RCC 7860 (cell line): ENCODE data around the gene ITGB5.

Experiments used
- DNase-seq: peaks from one replicate; pipeline ENCODE4 v3.0.0-alpha.2; 2015; ENCODE audit warnings: low spot score
- FAIRE-seq: peaks from 2 replicates; lab custom pipeline; 2012; peaks lifted over from hg19 to GRCh38; lab: Jason Lieb, UNC

Gene ITGB5

DNA sequence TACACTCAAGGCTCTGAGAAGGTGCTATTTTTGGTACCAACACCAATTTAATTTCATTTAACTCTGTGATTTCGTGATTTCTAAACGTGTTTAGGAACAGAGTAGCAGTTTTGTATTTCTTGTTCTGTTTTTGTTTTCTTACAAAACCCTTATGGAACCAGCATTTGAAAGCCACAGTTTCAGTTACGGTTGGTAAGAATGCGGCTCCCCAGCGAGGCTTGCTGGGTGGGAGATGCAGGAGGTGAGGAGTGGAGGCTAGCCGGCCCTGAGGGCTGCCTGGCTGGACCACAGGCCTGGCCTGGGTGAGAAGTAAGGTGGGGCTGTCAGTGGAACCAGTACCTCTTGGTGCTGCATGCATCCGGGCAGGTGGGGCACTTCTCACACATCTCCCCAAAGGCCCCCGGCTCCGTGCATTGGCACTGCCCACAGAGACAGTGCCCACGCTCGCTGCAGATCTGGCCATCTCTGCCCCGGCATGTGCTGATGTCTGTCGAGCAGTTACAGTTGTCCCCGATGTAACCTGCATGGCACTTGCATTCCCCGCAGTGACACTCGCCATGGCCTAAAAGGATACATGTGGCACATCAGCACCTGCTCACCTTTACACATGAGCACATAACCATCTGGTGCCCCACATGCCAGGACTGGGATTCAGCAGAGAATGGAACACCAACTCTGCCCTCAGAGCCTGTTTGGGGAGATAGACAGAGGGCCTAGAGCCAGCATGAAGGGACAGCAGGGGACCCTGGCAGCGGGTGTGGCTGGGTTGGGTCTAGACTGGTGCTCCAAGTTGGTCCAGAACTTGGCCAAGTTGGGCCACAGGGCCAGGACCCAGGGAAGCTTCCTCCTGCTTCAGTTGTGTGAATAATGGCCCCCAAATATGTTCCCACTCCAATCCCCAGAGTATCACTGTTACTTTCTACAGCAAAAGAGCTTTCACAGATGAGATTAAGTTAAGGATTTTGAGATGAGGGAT is 113.5 kb downstream of the ITGB5 start:
- FAIRE-seq: no peak

DNA sequence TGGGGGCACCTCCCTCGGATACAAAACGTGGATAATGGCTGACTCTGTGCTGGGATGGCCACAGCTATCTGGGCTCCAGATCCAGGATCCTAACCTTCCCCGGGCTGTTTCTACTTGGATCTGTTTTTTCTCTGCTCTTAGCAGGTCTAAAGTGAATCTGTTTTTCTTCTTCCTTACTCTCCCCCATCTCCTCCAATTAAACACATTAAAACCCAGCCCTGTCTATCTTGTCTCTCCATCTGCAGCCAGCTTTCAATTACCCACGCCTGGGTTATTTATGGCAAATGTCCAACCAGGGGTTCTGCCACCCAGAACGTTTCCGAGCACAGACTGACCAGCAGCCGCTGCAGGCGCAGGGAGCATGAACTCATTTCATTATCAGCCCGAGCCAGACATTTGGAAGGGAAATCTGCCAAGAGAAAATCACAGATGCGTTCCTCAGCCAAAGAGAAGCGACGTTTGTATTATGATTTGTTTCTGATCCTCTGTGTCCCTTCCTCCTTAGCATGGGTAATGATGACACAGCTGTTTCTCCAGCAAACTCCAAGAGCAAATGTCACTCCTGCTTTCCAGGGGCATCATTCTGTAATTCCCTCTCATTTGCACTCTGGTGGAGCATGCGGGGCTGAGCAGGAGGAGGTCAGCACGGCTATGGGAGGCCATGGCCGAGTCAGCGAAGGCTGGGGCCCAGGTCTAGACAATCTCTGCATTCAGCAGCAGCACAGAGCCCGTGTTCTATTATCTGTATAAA is 114.9 kb downstream of the ITGB5 start:
- DNase-seq (peak; percentile 2), FAIRE-seq (no peak)

More for the DNA sequence above, 113.5 kb downstream of the ITGB5 start:
- no peak for DNase-seq

DNA sequence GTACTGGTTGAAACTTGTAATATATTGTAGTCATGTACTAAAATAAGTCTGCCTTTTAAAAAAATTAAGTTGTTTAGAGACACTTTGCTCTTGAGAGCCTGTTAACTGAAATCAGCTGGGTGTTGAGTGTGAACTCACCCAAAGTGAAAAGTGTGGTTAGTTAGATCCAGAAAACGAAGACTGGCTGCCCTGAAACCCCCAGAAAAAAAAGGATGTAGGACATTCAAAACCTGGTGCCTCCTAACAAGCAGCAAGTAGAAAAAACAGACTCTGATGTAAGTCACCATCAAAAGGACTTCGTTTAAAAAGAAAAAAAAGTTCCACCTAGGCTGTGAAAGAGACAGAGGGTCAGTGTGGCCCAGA is 116.1 kb downstream of the ITGB5 start:
- no peak for DNase-seq
- FAIRE-seq: no peak

DNA sequence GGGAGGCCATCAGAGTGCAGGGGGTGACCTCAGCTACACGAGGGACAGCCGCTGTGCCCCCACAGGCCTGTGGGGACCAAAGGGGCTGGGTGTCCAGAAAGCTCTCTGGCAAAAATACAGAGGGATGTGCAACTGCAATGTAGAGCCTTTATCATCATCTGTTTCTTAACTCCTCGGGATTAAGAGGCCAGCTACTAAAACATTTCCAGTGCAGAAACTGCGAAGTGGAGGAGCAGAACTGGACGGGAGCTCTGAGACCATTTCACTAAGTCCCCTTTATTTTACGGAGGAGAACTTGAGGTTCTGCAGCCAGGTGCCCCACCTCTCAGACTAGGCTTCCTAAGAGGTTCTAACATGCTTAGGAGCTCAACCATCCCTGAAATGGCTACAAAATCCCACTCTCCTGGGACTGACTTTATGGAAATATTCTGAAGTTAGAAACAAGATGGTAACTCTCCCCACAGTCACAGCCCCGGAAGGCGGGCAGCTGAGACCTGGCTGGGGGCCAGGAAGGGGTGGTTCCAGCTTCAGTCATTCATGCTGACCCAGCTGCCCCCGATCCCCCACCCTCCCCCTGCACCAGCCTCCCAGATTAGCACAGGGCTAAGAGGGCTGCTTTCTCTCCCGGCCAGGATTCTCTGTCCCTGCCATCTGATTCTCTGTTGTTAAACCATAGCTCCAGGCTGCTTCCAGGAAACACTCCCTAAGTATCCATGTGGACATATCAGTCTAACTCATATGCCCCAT is 116.7 kb downstream of the ITGB5 start:
- DNase-seq (no peak), FAIRE-seq (no peak)

DNA sequence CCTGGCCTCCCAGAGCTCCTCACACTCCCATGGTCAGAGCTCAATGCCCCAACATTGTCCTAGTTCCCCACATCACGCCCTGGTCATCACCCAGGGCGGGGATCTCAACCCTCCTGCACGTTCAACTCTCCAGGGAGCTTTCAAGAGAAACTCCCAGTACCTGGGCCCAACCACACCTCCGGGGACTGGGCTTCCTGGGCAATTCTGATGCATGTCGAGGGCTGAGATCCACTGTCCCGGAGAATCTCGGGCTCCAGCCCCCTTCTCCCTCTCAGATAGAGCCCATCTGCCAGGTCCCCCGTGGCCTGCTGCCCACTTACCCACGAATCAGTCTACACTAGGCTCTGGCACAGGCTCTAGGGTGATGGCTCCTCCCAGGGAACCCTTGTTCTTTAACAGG is 117.7 kb downstream of the ITGB5 start:
- DNase-seq (no peak), FAIRE-seq (no peak)

GRCh38 chr3:124768812-124769211 is 118.4 kb downstream of the ITGB5 start:
- DNase-seq (no peak), FAIRE-seq (no peak)

- no peak for DNase-seq
- no peak for FAIRE-seq
Measured at GRCh38 chr3:124767691-124768090, 119.5 kb downstream of the ITGB5 start.

DNA sequence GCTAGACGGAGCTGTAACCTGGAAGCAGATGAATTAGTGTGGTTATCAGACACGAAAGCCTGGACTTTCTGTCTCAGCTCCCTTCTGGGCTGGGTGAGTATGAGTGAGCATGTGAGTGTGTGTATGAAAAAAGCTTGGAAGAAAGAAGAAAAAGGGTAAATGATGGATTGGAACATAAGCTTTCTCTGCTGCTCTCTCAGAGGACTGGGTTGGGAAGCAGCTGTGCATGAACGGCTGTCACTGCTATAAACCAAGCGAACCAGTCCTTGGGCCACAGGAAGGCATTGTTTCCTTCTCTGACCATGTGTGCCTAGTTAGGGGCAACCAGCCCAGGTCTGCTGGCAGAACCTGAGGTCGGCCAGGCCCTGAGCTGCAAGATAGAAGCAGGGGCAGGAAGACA is 119.9 kb downstream of the ITGB5 start:
- no peak for DNase-seq
- no peak for FAIRE-seq

DNA sequence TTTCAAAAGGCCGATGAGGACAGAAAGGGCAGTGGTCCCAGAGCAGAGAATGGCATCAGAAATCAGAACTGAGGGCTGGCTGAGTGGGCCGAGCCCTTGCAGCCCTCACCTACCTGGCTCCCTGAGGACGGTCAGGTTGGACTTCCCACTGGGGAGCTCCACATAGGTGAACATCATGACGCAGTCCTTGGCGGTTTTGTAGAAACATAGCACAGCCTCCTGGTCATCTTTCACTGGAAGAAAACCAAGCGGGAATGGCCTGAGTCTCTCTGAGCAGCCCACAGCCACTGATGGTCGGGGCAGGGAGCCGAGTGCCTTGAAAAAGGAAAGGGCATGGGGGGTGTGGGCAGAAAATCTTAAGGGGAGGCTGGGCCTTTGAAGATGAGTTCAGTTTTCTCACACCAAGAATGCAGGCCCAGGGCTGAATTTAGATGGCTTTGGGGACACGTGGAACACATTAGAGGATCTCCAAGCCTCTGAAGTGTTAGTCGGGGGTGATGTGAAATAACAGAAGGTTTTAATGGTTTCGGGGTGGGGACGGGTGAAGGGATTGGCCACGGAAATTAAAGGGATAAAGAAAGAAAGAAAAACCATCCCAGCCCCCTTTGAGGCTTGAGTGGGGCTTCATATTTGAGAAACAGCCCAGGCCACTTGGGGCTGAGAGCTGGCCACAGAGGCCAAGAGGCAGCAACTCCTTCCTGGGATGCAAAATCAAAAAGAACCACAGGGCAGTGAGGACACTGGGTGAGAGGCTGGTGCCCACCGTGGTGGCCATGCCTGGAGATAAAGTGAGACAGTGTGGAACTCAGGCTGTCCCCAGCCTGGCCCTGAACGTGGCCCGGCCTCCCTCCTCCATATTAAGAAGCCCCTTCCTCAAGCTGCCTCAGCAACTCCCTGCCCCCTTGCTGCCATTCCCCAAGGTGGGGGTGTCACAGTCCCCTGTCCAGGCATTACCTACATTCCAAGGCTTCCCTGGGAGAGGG is 120.8 kb downstream of the ITGB5 start:
- no peak for FAIRE-seq

GRCh38 chr3:124765197-124765840 is 121.8 kb downstream of the ITGB5 start:
- DNase-seq (no peak), FAIRE-seq (no peak)

More for the DNA sequence above, 120.8 kb downstream of the ITGB5 start:
- DNase-seq: no peak

DNA sequence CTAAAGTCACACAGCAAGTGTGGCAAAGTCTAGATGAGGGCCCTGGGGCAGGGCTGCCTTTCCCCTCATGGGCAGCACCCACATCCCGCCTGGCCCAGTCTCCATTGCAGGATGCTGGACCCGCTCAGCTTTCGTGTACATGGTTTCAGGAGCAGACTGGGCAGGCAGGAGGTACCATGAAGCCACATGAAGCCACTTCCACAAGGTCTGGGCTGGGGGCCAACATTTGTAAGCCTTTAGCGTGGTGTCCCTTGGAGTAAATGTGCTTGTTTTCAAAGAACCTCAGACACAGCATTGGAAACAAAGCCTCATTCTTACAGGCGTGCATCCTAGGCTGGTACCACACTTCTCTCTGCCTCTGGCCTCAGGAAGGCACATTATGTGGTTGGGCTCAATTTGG is 122.4 kb downstream of the ITGB5 start:
- DNase-seq (no peak), FAIRE-seq (no peak)

DNA sequence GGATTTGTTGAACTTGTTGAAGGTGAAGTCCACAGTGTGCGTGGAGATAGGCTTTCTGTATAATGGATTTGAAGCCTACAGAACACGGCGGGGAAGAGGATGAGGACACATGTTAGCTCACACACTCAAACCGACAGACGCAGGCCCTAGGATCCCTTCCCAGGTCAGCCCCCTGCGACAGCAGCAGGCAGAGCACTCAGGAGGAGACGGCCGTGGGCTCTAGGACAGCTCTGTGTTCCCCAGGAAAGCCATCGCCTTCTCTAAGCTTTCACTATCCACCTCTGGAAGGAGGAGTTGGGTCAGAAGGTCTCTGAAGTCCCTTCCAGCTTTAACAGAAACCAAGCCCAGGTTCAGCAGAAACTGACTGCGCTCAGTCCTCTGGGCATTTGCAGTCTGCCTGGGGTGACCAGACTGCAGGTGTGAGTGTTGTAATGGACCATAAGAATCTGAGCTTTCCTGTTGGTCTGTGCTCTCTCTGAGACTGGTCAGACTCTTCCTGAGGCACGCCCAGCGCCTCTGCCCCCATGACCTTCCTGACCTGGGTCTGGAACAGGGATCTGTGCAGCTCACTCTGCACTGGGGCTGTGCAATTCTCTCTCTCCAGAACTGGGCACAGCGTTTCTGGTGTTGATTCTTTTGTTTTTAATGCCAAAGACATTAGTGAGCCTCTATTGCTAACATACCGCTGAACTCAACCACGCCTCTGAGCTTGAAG is 123.4 kb downstream of the ITGB5 start:
- no peak for FAIRE-seq
- DNase-seq: no peak

- no peak for FAIRE-seq
Measured at GRCh38 chr3:124763206-124763605, 124.0 kb downstream of the ITGB5 start.

DNA sequence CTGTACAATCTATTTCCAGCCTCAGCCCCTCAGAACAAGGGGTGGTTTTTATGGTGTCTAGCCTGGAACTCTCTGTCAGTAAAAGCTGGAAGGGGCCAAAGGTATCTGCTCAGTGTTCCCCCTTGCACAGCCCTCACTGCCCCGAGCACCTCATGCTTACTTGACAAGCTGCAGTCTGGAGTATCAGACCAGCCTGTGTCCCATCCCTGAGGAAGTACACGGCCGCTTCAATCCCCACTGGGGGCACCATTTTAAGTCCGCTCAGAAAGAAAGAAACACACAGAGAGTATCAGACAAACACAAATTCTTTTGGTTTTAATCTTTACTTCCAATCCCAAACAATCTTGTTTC is 124.5 kb downstream of the ITGB5 start:
- no peak for DNase-seq
- no peak for FAIRE-seq

More at GRCh38 chr3:124763206-124763605, 124.0 kb downstream of the ITGB5 start:
- no peak for DNase-seq

- FAIRE-seq (no peak), DNase-seq (no peak)
Measured at GRCh38 chr3:124761935-124762660, 125.1 kb downstream of the ITGB5 start.

GRCh38 chr3:124761250-124761796 is 125.8 kb downstream of the ITGB5 start:
- DNase-seq: peak; percentile 54
- peak; percentile 61 for FAIRE-seq

- DNase-seq: no peak
- FAIRE-seq: no peak
Measured at GRCh38 chr3:124760601-124761000, 126.6 kb downstream of the ITGB5 start.
